AG09309 (cell line): ENCODE data around the gene BMP7.

Source experiments
- DNase-seq: peaks from one replicate; pipeline ENCODE4 v3.0.0-alpha.2; 2010; ENCODE audit warnings: low read depth
- H3K4me3 ChIP-seq: 2 replicates; pipeline ENCODE4 v1.5.1; 2011; ENCODE audit warnings: mild to moderate bottlenecking, low read depth, low read length, moderate library complexity; ENCODE audit not compliant: control insufficient read depth
- CTCF ChIP-seq: IDR thresholded peaks from 2 replicates; pipeline ENCODE4 v1.5.1; 2011; ENCODE audit warnings: mild to moderate bottlenecking, low read depth, low read length, inconsistent platforms; ENCODE audit not compliant: insufficient read depth, control insufficient read depth; ENCODE audit errors: missing control alignments

The BMP7 gene

GRCh38 chr20:57266291-57267157, at the start of gene BMP7:
Gene BMP7 (minus strand): TSS chr20:57266641. CDS start chr20:57266122, 519 bp downstream.
- no peak within 1 kb of the TSS for H3K4me3 ChIP-seq
- TF ChIP-seq CTCF, result no peak
- DNase-seq, result no peak

GRCh38 chr20:57315976-57316480, 49.6 kb upstream of the BMP7 start:
- H3K4me3 ChIP-seq, result no peak overlapping the region
- no peak for DNase-seq
- no peak for TF ChIP-seq CTCF

GRCh38 chr20:57315083-57315975, 48.9 kb upstream of the BMP7 start:
- no peak for DNase-seq
- H3K4me3 ChIP-seq, result no peak overlapping the region
- no peak for TF ChIP-seq CTCF

GRCh38 chr20:57313951-57314350, 47.5 kb upstream of the BMP7 start:
- no peak overlapping the region for H3K4me3 ChIP-seq
- TF ChIP-seq CTCF, result no peak
- no peak for DNase-seq

GRCh38 chr20:57313230-57313629, 46.8 kb upstream of the BMP7 start:
- no peak for DNase-seq
- TF ChIP-seq CTCF, result no peak
- H3K4me3 ChIP-seq, result no peak overlapping the region

- no peak for DNase-seq
- no peak for TF ChIP-seq CTCF
- H3K4me3 ChIP-seq, result no peak overlapping the region
Measured at GRCh38 chr20:57312138-57312537, 45.7 kb upstream of the BMP7 start.
